ENCODE results near the gene RBM6. TPM values are rescaled to one million over a fixed set of nuclear protein-coding genes. Genes with fewer than 3 reads are reported as not detected.

Gene RBM6
- total and polyA plus RNA-seq, 2 experiments from 2014 or later: 66.6 to 97.6 TPM

- TF ChIP-seq CTCF (conservative IDR thresholded peaks at IDR 0.05; ENCODE audit: low read depth in 2 of 2) (no peak), CREB1 (CRISPR knock-in tag; IDR thresholded peaks at IDR 0.05; ENCODE audit: low read depth) (no peak), EZH2 (IDR thresholded peaks at IDR 0.05; ENCODE audit: low read depth, unreplicated experiment) (no peak), EZH2phosphoT487 (IDR thresholded peaks at IDR 0.05; ENCODE audit: unreplicated experiment) (no peak), STAT1 (IDR thresholded peaks at IDR 0.05; ENCODE audit: unreplicated experiment) (no peak)
Observed at GRCh38 chr3:50050361-50050760, 110.4 kb downstream of the RBM6 start (continued).

GRCh38 chr3:50057756-50058155 is 117.8 kb downstream of the RBM6 start:
- Histone ChIP-seq H3K27ac (ENCODE audit: low read depth) (peak overlapping the region; percentile 69; the same call in 1 of the 2 replicates), H3F3A (replicated peaks; ENCODE audit: low read depth) (peaks cover 15% of the 10 kb centered on the region; the same call in 1 of the 2 replicates), H3K9me2 (ENCODE audit: insufficient read depth) (no peaks in the 10 kb centered on the region), H3K27me3 (ENCODE audit: insufficient read depth) (no peaks in the 10 kb centered on the region), H3K79me2 (replicated peaks; ENCODE audit: insufficient read depth) (no peaks in the 10 kb centered on the region), H2AFZ (no peak overlapping the region), H3K4me3 (no peak overlapping the region), H3K4me2 (no peak overlapping the region), H3K36me3 (ENCODE audit: insufficient read depth) (peaks cover 43% of the 10 kb centered on the region), H4K20me1 (replicated peaks; ENCODE audit: insufficient read depth) (peaks cover 10% of the 10 kb centered on the region; the same call in 1 of the 2 replicates), H3K4me1 (ENCODE audit: insufficient read depth) (no peaks in the 10 kb centered on the region)
- TF ChIP-seq NANOG (IDR thresholded peaks at IDR 0.05; ENCODE audit: borderline replicate concordance) (no peak), ZNF114 (CRISPR knock-in tag; IDR thresholded peaks at IDR 0.05) (no peak), JUNB (IDR thresholded peaks at IDR 0.05; ENCODE audit: unreplicated experiment) (no peak), POLR2AphosphoS5 (IDR thresholded peaks at IDR 0.05; ENCODE audit: low read depth) (no peak), EZH2 (IDR thresholded peaks at IDR 0.05; ENCODE audit: low read depth, unreplicated experiment) (no peak)
- H3K4me1 Mint-ChIP-seq: no peaks in the 10 kb centered on the region
- ATAC-seq (no peak), DNase-seq (ENCODE audit: low spot score) (no peak)
- H3K27me3 Mint-ChIP-seq (ENCODE audit: insufficient read depth, low read depth, poor library complexity): peaks cover under 1% of the 10 kb centered on the region
- peaks cover 66% of the 10 kb centered on the region for H3K36me3 Mint-ChIP-seq (ENCODE audit: low read depth)
- no peak overlapping the region for H3K27ac Mint-ChIP-seq
- no peak overlapping the region for H3K4me3 Mint-ChIP-seq
- no peaks in the 10 kb centered on the region for H3K9me3 Mint-ChIP-seq

- Histone ChIP-seq H2AFZ (no peak overlapping the region), H3K27me3 (ENCODE audit: insufficient read depth) (no peaks in the 10 kb centered on the region), H3K4me3 (no peak overlapping the region), H3K4me2 (no peak overlapping the region), H4K20me1 (replicated peaks; ENCODE audit: insufficient read depth) (no peaks in the 10 kb centered on the region; the same call in 1 of the 2 replicates), H3K79me2 (replicated peaks; ENCODE audit: insufficient read depth) (no peaks in the 10 kb centered on the region), H3K9me2 (ENCODE audit: insufficient read depth) (no peaks in the 10 kb centered on the region), H3F3A (replicated peaks; ENCODE audit: low read depth) (peaks cover 4% of the 10 kb centered on the region), H3K4me1 (ENCODE audit: insufficient read depth) (no peaks in the 10 kb centered on the region), H3K27ac (ENCODE audit: low read depth) (no peak overlapping the region), H3K36me3 (ENCODE audit: insufficient read depth) (peaks cover 53% of the 10 kb centered on the region)
- H3K9me3 Mint-ChIP-seq: no peaks in the 10 kb centered on the region
- H3K4me3 Mint-ChIP-seq: no peak overlapping the region
- ATAC-seq (no peak), DNase-seq (ENCODE audit: low spot score) (no peak)
- H3K36me3 Mint-ChIP-seq (ENCODE audit: low read depth): peaks cover 68% of the 10 kb centered on the region
- no peaks in the 10 kb centered on the region for H3K4me1 Mint-ChIP-seq
- no peak overlapping the region for H3K27ac Mint-ChIP-seq
- H3K27me3 Mint-ChIP-seq (ENCODE audit: insufficient read depth, low read depth, poor library complexity): peaks cover 2% of the 10 kb centered on the region
- TF ChIP-seq JUNB (IDR thresholded peaks at IDR 0.05; ENCODE audit: unreplicated experiment) (no peak), ZNF114 (CRISPR knock-in tag; IDR thresholded peaks at IDR 0.05) (no peak), REST (IDR thresholded peaks at IDR 0.05; ENCODE audit: unreplicated experiment) (no peak), CREB1 (CRISPR knock-in tag; IDR thresholded peaks at IDR 0.05; ENCODE audit: low read depth) (no peak), POLR2AphosphoS5 (IDR thresholded peaks at IDR 0.05; ENCODE audit: low read depth) (no peak), STAT1 (IDR thresholded peaks at IDR 0.05; ENCODE audit: unreplicated experiment) (no peak), EZH2 (IDR thresholded peaks at IDR 0.05; ENCODE audit: low read depth, unreplicated experiment) (no peak)
Observed at GRCh38 chr3:50068134-50068533, 128.2 kb downstream of the RBM6 start.

All from GM23338 (cell line).